ENCODE measurements around the gene TRIM8.

Gene TRIM8

GRCh38 chr10:102614888-102615287 is 29.4 kb upstream of the TRIM8 start:
- no peak for TF ChIP-seq CTCF (IDR thresholded peaks at IDR 0.05; ENCODE audit: low read depth, low read length, missing control alignments)
- H3K4me3 ChIP-seq (ENCODE audit: low read depth, low read length): no peak overlapping the region
- no peak for DNase-seq (ENCODE audit: low read depth)

- no peak overlapping the region for H3K4me3 ChIP-seq (ENCODE audit: low read depth, low read length)
- no peak for DNase-seq (ENCODE audit: low read depth)
- TF ChIP-seq CTCF (IDR thresholded peaks at IDR 0.05; ENCODE audit: low read depth, low read length, missing control alignments): peak; percentile 52
Measured at GRCh38 chr10:102615361-102615760, 28.9 kb upstream of the TRIM8 start.

GRCh38 chr10:102616066-102616770 is 28.1 kb upstream of the TRIM8 start:
- DNase-seq (ENCODE audit: low read depth): no peak
- no peak overlapping the region for H3K4me3 ChIP-seq (ENCODE audit: low read depth, low read length)
- no peak for TF ChIP-seq CTCF (IDR thresholded peaks at IDR 0.05; ENCODE audit: low read depth, low read length, missing control alignments)

- no peak for DNase-seq (ENCODE audit: low read depth)
- no peak for TF ChIP-seq CTCF (IDR thresholded peaks at IDR 0.05; ENCODE audit: low read depth, low read length, missing control alignments)
- no peak overlapping the region for H3K4me3 ChIP-seq (ENCODE audit: low read depth, low read length)
Measured at GRCh38 chr10:102617041-102617440, 27.2 kb upstream of the TRIM8 start.

- no peak for DNase-seq (ENCODE audit: low read depth)
- H3K4me3 ChIP-seq (ENCODE audit: low read depth, low read length): no peak overlapping the region
- no peak for TF ChIP-seq CTCF (IDR thresholded peaks at IDR 0.05; ENCODE audit: low read depth, low read length, missing control alignments)
Measured at GRCh38 chr10:102617816-102618215, 26.5 kb upstream of the TRIM8 start.

- TF ChIP-seq CTCF (IDR thresholded peaks at IDR 0.05; ENCODE audit: low read depth, low read length, missing control alignments): no peak
- DNase-seq (ENCODE audit: low read depth): no peak
- no peak overlapping the region for H3K4me3 ChIP-seq (ENCODE audit: low read depth, low read length)
Measured at GRCh38 chr10:102619281-102619981, 24.8 kb upstream of the TRIM8 start.

Measured in GM12864 (cell line).